ES-I3 (cell line): Measurements from ENCODE around the gene IGSF21.

Experiments
- H3K36me3 ChIP-seq: 2 replicates; pipeline ENCODE4 v1.6.1; 2013; ENCODE audit warnings: mild to moderate bottlenecking, low read length, control low read depth, moderate library complexity; ENCODE audit not compliant: insufficient read depth
- H3K4me1 ChIP-seq: 2 replicates; pipeline ENCODE4 v1.6.1; 2013; ENCODE audit warnings: mild to moderate bottlenecking, control low read depth, low read length; ENCODE audit not compliant: insufficient read depth
- H3K9ac ChIP-seq: 2 replicates; pipeline ENCODE4 v1.6.1; 2013; ENCODE audit warnings: low read depth, mild to moderate bottlenecking, low read length, moderate library complexity
- H3K9me3 ChIP-seq: 2 replicates; pipeline ENCODE4 v1.6.1; 2013; ENCODE audit warnings: mild to moderate bottlenecking, low read length, moderate library complexity; ENCODE audit not compliant: control insufficient read depth, insufficient read depth

Gene IGSF21

DNA sequence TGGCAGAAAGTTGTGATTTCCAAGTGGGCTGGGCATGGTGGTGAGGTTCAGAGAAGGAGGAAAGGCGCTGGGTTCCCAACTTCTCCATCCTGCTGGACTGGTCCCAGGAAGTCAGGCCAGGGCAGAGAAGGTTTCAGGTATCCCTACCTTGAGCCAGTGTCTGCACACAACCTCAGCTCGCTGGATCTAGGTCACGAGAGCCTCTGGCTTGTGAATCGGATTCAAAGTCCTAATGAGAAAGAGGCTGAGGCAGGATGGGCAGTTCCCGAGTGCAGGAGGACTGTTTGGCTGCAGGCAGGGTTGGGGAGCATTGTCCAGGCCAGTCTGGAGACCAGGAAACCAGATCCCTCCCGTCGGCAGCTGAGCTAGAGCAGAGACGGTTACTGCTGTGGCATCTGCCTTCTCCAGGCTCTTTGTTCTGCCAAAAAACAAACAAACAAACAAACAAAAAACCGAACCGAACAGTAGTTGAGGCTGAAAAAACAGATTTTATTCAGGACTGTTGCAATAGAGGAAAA is 19.5 kb upstream of the IGSF21 start:
- Histone ChIP-seq H3K9me3 (no peaks in the 10 kb centered on the region), H3K36me3 (no peaks in the 10 kb centered on the region), H3K9ac (no peak overlapping the region), H3K4me1 (peaks cover 22% of the 10 kb centered on the region)

DNA sequence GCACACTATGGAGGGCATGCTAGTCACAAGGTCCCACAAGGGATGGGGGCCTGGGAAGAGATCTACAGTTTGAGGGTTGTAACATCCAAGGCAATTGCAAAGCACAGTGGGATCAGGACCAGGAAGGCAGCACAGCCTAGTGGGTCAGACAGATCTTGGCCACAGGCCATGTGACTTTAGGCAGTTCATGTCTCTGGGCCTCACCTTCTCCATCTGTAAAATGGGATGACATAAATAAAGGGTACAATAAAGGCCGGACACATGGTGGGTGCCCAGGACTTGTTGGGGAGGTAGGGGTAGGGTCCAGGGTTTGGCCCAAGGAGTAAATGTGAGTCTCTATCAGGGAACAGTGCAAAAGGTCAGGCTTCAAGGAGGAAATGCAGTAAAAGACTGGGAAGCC is 18.1 kb upstream of the IGSF21 start:
- Histone ChIP-seq H3K36me3 (no peaks in the 10 kb centered on the region), H3K9me3 (no peaks in the 10 kb centered on the region), H3K9ac (no peak overlapping the region), H3K4me1 (peaks cover 22% of the 10 kb centered on the region)

GRCh38 chr1:18090636-18091035 is 17.0 kb upstream of the IGSF21 start:
- no peaks in the 10 kb centered on the region for H3K36me3 ChIP-seq

DNA sequence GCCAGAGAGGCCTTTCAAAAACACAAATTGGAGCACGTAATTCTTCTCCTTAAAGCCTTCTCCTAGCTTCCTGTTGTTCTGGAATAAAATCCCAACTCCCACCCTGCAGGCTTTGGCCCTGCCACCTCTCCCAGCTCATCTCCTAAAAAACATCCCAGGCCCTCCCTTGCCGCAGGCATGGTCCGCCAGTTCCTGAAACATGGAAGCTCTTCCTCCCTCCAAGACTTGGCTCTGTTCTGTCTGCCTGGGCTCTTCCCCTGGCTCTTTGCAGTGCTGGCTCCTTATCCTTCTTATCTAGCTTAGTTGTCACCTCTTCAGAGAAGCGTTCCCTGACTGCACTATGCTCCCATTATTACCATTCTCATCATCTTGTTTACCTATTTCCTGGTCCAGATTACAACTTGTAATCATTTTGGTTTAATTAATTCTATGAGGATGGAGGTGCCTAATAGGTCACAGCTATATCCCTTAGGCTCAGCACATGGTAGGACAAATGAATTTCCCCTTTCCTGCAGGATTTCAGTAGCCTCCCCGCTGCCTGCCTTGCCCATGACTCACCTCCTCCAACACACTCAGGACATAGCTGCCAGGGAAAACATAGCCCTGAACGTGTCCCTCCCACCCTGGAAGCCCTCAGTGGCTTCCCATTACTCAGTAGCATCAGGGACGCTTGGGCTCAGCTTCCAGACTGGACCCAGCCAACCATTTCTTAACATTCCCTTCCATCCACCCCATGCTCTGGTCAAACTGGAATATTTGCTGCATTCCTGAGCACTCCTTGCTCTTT is 15.7 kb upstream of the IGSF21 start:
- Histone ChIP-seq H3K4me1 (peaks cover 22% of the 10 kb centered on the region), H3K9ac (no peak overlapping the region), H3K36me3 (no peaks in the 10 kb centered on the region), H3K9me3 (no peaks in the 10 kb centered on the region)

More at GRCh38 chr1:18090636-18091035, 17.0 kb upstream of the IGSF21 start:
- H3K9ac ChIP-seq, result no peak overlapping the region
- H3K9me3 ChIP-seq, result no peaks in the 10 kb centered on the region
- H3K4me1 ChIP-seq, result peaks cover 22% of the 10 kb centered on the region

DNA sequence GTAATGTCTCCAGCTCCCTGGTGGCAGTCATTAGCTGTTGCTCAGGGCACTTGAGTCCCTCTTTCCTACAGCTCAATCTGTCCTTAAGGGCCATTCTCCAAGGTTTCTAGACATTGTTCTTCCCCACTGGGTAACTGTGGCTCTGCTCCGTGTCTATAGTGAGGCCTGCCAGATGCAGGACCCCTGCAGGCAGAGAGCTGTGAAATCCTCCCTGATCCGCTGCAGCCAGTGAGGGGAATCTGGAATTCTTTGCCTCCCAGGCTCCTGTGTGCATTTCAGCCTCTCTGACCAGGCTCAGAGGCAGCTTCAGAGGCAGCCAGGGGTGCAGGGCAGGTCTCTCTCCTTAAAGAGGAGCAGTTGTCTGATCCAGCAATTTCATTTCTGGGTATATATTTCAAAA is 14.4 kb upstream of the IGSF21 start:
- Histone ChIP-seq H3K9me3 (no peaks in the 10 kb centered on the region), H3K9ac (no peak overlapping the region), H3K4me1 (peaks cover 22% of the 10 kb centered on the region), H3K36me3 (no peaks in the 10 kb centered on the region)

DNA sequence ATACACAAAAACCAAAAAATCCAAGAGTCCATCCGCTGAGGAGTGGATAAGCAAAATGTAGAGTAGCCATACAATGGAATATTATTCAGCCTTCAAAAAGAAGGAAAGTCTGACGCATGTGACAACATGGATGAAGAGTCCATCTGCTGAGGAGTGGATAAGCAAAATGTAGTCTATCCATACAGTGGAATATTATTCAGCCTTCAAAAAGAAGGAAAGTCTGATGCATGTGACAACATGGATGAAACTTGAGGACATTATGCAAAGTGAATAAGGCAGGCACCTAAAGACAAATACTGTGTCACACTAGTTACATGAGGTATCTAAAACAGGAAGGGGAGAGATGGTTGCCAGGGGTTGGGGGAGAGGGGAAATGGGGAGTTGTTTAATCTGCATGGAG is 14.0 kb upstream of the IGSF21 start:
- H3K9ac ChIP-seq, result no peak overlapping the region
- no peaks in the 10 kb centered on the region for H3K36me3 ChIP-seq
- H3K9me3 ChIP-seq, result no peaks in the 10 kb centered on the region
- peaks cover 22% of the 10 kb centered on the region for H3K4me1 ChIP-seq

GRCh38 chr1:18094096-18094495 is 13.5 kb upstream of the IGSF21 start:
- Histone ChIP-seq H3K36me3 (no peaks in the 10 kb centered on the region), H3K4me1 (peaks cover 22% of the 10 kb centered on the region), H3K9me3 (no peaks in the 10 kb centered on the region), H3K9ac (no peak overlapping the region)

DNA sequence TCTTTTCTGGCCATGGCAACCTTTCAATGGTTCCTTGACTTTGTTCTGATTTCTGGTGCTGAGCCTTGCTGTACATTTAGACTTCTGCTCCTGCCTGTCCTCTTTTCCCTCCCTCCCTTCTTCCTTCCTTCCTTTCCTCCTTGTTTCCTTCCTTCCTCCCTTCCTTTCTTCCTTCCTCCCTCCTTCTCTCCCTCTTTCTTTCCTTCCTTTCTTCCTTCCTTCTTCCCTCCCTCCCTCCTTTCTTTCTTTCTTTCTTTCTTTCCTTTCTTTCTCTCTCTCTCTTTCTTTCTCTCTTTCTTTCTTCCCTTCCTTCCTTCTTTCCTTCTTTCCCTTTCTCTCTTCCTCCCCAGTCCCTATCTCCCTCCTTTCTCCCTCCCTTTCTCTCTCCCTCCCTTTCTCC is 10.4 kb upstream of the IGSF21 start:
- Histone ChIP-seq H3K9me3 (no peaks in the 10 kb centered on the region), H3K4me1 (peaks cover 6% of the 10 kb centered on the region; the same call in 1 of the 2 replicates), H3K9ac (no peak overlapping the region), H3K36me3 (no peaks in the 10 kb centered on the region)

DNA sequence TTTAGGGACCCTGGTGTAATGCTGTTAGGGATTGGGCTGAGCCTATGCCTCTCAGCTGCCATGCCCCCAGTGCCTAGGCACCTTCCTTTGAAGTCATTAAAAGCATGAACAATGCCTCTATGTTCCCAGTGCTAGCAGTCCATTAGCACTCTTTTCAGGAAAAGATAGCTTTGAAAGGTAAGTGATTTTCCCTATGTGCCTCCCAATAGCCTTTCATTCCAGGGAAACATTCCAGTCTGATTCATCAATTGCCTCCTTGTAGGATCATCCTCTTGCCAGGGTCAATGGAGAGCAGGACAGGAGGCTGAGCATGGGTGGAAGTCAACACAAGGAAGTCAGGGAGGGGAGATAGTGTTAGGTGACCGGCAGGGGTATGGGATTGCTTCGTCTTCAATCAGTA is 8.6 kb upstream of the IGSF21 start:
- H3K4me1 ChIP-seq, result 0 out of 2 replicates have a peak, but pooled peaks cover 2% of the 10 kb centered on the region
- no peaks in the 10 kb centered on the region for H3K36me3 ChIP-seq
- H3K9me3 ChIP-seq, result no peaks in the 10 kb centered on the region
- no peak overlapping the region for H3K9ac ChIP-seq

- no peaks in the 10 kb centered on the region for H3K36me3 ChIP-seq
- H3K9me3 ChIP-seq, result no peaks in the 10 kb centered on the region
- peaks cover 5% of the 10 kb centered on the region; the same call in 1 of the 2 replicates for H3K4me1 ChIP-seq
- no peak overlapping the region for H3K9ac ChIP-seq
These were observed 7.5 kb upstream of the IGSF21 start for GRCh38 chr1:18100060-18100459.

DNA sequence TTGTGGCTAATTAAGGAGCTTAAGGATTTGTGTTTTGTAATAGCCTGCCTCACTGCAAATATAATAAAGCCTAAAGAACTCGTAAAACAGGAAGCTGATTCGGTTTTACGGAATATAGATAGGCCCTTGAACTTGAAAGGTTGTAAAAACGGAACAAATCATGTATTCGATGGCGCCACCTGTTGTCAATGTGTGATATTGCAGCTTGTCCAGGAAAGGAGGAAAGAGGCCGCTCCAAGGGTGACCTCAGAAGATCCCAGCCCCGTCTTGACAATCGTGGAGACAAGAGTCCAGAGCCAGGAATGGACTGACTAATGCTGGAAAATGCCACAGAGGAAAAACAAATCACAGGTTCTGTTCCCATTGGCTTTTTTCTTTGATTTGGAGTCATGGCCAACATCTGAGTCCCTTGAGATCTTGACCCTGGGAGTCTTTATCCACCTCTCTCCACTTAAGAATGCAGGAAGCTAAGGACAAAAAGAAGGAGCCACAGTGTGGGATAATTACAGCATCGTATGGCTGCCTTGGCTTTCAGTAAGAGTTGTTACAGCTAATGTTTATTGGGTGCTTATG is 7.0 kb upstream of the IGSF21 start:
- Histone ChIP-seq H3K9me3 (no peaks in the 10 kb centered on the region), H3K4me1 (peaks cover 5% of the 10 kb centered on the region; the same call in 1 of the 2 replicates), H3K9ac (no peak overlapping the region)

GRCh38 chr1:18101508-18101907 is 6.1 kb upstream of the IGSF21 start:
- Histone ChIP-seq H3K9ac (no peak overlapping the region), H3K36me3 (no peaks in the 10 kb centered on the region), H3K4me1 (peaks cover 6% of the 10 kb centered on the region; the same call in 1 of the 2 replicates), H3K9me3 (no peaks in the 10 kb centered on the region)

More for the DNA sequence above, 7.0 kb upstream of the IGSF21 start:
- no peaks in the 10 kb centered on the region for H3K36me3 ChIP-seq

GRCh38 chr1:18103788-18104421 is 3.7 kb upstream of the IGSF21 start:
- no peaks in the 10 kb centered on the region for H3K36me3 ChIP-seq

GRCh38 chr1:18104546-18105100 is 3.0 kb upstream of the IGSF21 start:
- Histone ChIP-seq H3K9me3 (no peaks in the 10 kb centered on the region), H3K36me3 (no peaks in the 10 kb centered on the region), H3K4me1 (peaks cover 8% of the 10 kb centered on the region), H3K9ac (no peak overlapping the region)

More at GRCh38 chr1:18103788-18104421, 3.7 kb upstream of the IGSF21 start:
- peaks cover 8% of the 10 kb centered on the region; the same call in 1 of the 2 replicates for H3K4me1 ChIP-seq
- H3K9ac ChIP-seq, result no peak overlapping the region
- no peaks in the 10 kb centered on the region for H3K9me3 ChIP-seq
